ENCODE data around the gene GPRC5C.

DNA sequence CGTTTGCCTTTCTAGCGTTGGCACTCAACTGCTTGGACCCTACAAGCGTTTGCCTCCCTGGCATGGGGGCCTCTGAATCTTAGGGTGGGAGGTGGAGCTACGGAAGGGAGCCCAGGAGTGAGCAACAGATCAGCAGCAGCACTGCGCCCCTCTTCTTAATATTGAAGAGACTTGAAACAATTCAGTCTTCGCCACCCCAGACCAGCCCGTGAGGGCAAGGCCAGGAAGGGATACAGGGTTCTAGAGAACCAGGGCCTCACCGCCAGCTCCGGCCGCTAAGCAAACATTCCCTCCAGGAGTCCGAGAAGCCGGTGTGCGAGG lies 1.5 kb upstream of the GPRC5C start:
- no peak for TF ChIP-seq YY1 (IDR thresholded peaks at IDR 0.05; ENCODE audit: low read depth, low read length)
- TF ChIP-seq, protein P1, sequence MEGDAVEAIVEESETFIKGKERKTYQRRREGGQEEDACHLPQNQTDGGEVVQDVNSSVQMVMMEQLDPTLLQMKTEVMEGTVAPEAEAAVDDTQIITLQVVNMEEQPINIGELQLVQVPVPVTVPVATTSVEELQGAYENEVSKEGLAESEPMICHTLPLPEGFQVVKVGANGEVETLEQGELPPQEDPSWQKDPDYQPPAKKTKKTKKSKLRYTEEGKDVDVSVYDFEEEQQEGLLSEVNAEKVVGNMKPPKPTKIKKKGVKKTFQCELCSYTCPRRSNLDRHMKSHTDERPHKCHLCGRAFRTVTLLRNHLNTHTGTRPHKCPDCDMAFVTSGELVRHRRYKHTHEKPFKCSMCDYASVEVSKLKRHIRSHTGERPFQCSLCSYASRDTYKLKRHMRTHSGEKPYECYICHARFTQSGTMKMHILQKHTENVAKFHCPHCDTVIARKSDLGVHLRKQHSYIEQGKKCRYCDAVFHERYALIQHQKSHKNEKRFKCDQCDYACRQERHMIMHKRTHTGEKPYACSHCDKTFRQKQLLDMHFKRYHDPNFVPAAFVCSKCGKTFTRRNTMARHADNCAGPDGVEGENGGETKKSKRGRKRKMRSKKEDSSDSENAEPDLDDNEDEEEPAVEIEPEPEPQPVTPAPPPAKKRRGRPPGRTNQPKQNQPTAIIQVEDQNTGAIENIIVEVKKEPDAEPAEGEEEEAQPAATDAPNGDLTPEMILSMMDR (IDR thresholded peaks at IDR 0.05; ENCODE audit: control extremely low read depth in 1 of 3, insufficient read depth in 1 of 3, low read depth in 1 of 3, low read length in 3 of 3) = no peak
- TF ChIP-seq SRF (IDR thresholded peaks at IDR 0.05; ENCODE audit: low read depth, low read length) = no peak
- TF ChIP-seq, protein P2, sequence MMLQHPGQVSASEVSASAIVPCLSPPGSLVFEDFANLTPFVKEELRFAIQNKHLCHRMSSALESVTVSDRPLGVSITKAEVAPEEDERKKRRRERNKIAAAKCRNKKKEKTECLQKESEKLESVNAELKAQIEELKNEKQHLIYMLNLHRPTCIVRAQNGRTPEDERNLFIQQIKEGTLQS (IDR thresholded peaks at IDR 0.05; ENCODE audit: insufficient read depth, low read depth, low read length) = no peak
